ENCODE measurements around the gene FOXN3.

Gene FOXN3

GRCh38 chr14:89214221-89214965 is 202.6 kb downstream of the FOXN3 start:
- TF ChIP-seq SPI1 (IDR thresholded peaks at IDR 0.05; ENCODE audit: borderline replicate concordance, low read depth), result no peak
- TF ChIP-seq CTCF (IDR thresholded peaks at IDR 0.05; ENCODE audit: insufficient read depth, low read length), result no peak
- no peak for TF ChIP-seq POLR2AphosphoS5 (IDR thresholded peaks at IDR 0.05; ENCODE audit: low read depth)
- no peak for TF ChIP-seq REST (IDR thresholded peaks at IDR 0.05; ENCODE audit: insufficient replicate concordance, low read depth)
- no peak for TF ChIP-seq GABPA (IDR thresholded peaks at IDR 0.05; ENCODE audit: low read depth)
- no peak for DNase-seq (ENCODE audit: low read depth in 1 of 2, low spot score in 1 of 2)
- no peaks in the 10 kb centered on the region for H3K27me3 ChIP-seq (ENCODE audit: insufficient read depth, poor library complexity, severe bottlenecking)
- H3K4me3 ChIP-seq (replicated peaks; ENCODE audit: insufficient read depth, low read length), result no peak overlapping the region
- H3K27ac ChIP-seq (replicated peaks), result no peak overlapping the region

GRCh38 chr14:89212386-89213235 is 204.4 kb downstream of the FOXN3 start:
- Histone ChIP-seq H3K27me3 (ENCODE audit: insufficient read depth, poor library complexity, severe bottlenecking) (no peaks in the 10 kb centered on the region), H3K4me3 (replicated peaks; ENCODE audit: insufficient read depth, low read length) (no peak overlapping the region), H3K27ac (replicated peaks) (no peak overlapping the region)
- DNase-seq (ENCODE audit: low read depth in 1 of 2, low spot score in 1 of 2), result no peak
- TF ChIP-seq SPI1 (IDR thresholded peaks at IDR 0.05; ENCODE audit: borderline replicate concordance, low read depth), result no peak
- no peak for TF ChIP-seq GABPA (IDR thresholded peaks at IDR 0.05; ENCODE audit: low read depth)
- TF ChIP-seq REST (IDR thresholded peaks at IDR 0.05; ENCODE audit: insufficient replicate concordance, low read depth), result no peak
- TF ChIP-seq POLR2AphosphoS5 (IDR thresholded peaks at IDR 0.05; ENCODE audit: low read depth), result no peak
- TF ChIP-seq CTCF (IDR thresholded peaks at IDR 0.05; ENCODE audit: insufficient read depth, low read length), result no peak

- TF ChIP-seq REST (IDR thresholded peaks at IDR 0.05; ENCODE audit: insufficient replicate concordance, low read depth), result no peak
- TF ChIP-seq SPI1 (IDR thresholded peaks at IDR 0.05; ENCODE audit: borderline replicate concordance, low read depth), result no peak
- TF ChIP-seq POLR2AphosphoS5 (IDR thresholded peaks at IDR 0.05; ENCODE audit: low read depth), result no peak
- no peak for TF ChIP-seq GABPA (IDR thresholded peaks at IDR 0.05; ENCODE audit: low read depth)
- no peak for TF ChIP-seq CTCF (IDR thresholded peaks at IDR 0.05; ENCODE audit: insufficient read depth, low read length)
- no peak for DNase-seq (ENCODE audit: low read depth in 1 of 2, low spot score in 1 of 2)
- Histone ChIP-seq H3K27ac (replicated peaks) (no peak overlapping the region), H3K4me3 (replicated peaks; ENCODE audit: insufficient read depth, low read length) (no peak overlapping the region), H3K27me3 (ENCODE audit: insufficient read depth, poor library complexity, severe bottlenecking) (no peaks in the 10 kb centered on the region)
Observed at GRCh38 chr14:89209558-89209957, 207.5 kb downstream of the FOXN3 start.

Measured in HL-60 (cell line).